PC-9 (cell line): ENCODE data around the gene ANKRD52. TPM values are rescaled to one million over a fixed set of nuclear protein-coding genes. Genes with fewer than 3 reads are reported as not detected.

Experiments
- BruUV-seq: library from RNA; stranded (reverse); fragments of 400-500 nt; replicated peaks from 2 replicates; lab custom pipeline; 2021; lab: Mats Ljungman, UMichigan
- CTCF ChIA-PET: fragments of 300-600 bp; sonication (Branson Sonifier 250); formaldehyde crosslinking; loops from one replicate; lab custom pipeline; 2022; ENCODE audit warnings: antibody characterized with exemption; lab: Charles Lee
- POLR2A ChIA-PET: fragments of 300-600 bp; sonication (Branson Sonifier 250); formaldehyde crosslinking; loops from one replicate; lab custom pipeline; 2022; ENCODE audit warnings: antibody characterized with exemption; ENCODE audit not compliant: unreplicated experiment; lab: Charles Lee
- DNase-seq, 2 experiments: peaks; one replicate each; pipeline versions ENCODE4 v3.0.0 to v3.0.0-alpha.2; 2015 to 2022; ENCODE audit warnings: mixed read lengths in 1 of 2
- H2AFZ ChIP-seq: fragments of 200-600 bp; sonication (generic); 2 replicates; pipeline ENCODE4 v1.8.1; 2017; ENCODE audit warnings: antibody characterized with exemption
- H3F3A ChIP-seq: fragments of 200-600 bp; sonication (generic); 2 replicates; pipeline ENCODE4 v1.8.1; 2017; ENCODE audit warnings: antibody characterized with exemption, mild to moderate bottlenecking, low read depth; ENCODE audit not compliant: insufficient read depth
- H3K27ac ChIP-seq: fragments of 200-600 bp; sonication (generic); 2 replicates; pipeline ENCODE4 v1.6.1; 2016; ENCODE audit warnings: mixed run types
- H3K27me3 ChIP-seq: fragments of 200-600 bp; sonication (generic); 2 replicates; pipeline ENCODE4 v1.6.1; 2016; ENCODE audit warnings: low read depth, mixed run types; ENCODE audit not compliant: insufficient read depth
- H3K36me3 ChIP-seq: fragments of 200-600 bp; sonication (generic); 2 replicates; pipeline ENCODE4 v1.6.1; 2016; ENCODE audit warnings: low read depth, mixed run types
- H3K4me1 ChIP-seq: fragments of 200-600 bp; sonication (generic); replicated peaks from 2 replicates; pipeline ENCODE4 v1.6.1; 2016; ENCODE audit warnings: mixed run types; ENCODE audit not compliant: insufficient read depth
- H3K4me2 ChIP-seq: fragments of 200-600 bp; sonication (generic); 2 replicates; pipeline ENCODE4 v1.6.1; 2017; ENCODE audit warnings: mixed run types
- H3K4me3 ChIP-seq: fragments of 200-600 bp; sonication (generic); 2 replicates; pipeline ENCODE4 v1.6.1; 2016; ENCODE audit warnings: mixed run types
- H3K79me2 ChIP-seq: fragments of 200-600 bp; sonication (generic); 2 replicates; pipeline ENCODE4 v1.6.1; 2017; ENCODE audit warnings: low read depth, mixed run types
- H3K9me2 ChIP-seq: fragments of 200-600 bp; sonication (generic); 2 replicates; pipeline ENCODE4 v1.8.1; 2017; ENCODE audit warnings: mild to moderate bottlenecking; ENCODE audit not compliant: insufficient read depth
- H3K9me3 ChIP-seq: fragments of 200-600 bp; sonication (generic); 2 replicates; pipeline ENCODE4 v1.8.1; 2016; ENCODE audit warnings: low read depth; ENCODE audit not compliant: insufficient read depth
- H4K20me1 ChIP-seq: fragments of 200-600 bp; sonication (generic); 2 replicates; pipeline ENCODE4 v1.8.1; 2017; ENCODE audit not compliant: insufficient read depth
- CTCF ChIP-seq: fragments of 200-600 bp; sonication (generic); conservative IDR thresholded peaks from 2 replicates; pipeline ENCODE4 v1.6.1; 2017; ENCODE audit warnings: mixed run types, antibody characterized with exemption, mild to moderate bottlenecking, moderate library complexity
- EZH2 ChIP-seq: fragments of 200-600 bp; sonication (generic); IDR thresholded peaks from 2 replicates; pipeline ENCODE4 v1.8.0; 2017; ENCODE audit warnings: antibody characterized with exemption, low read depth
- intact Hi-C: fragments of 100-400 bp; cut with micrococcal nuclease; formaldehyde crosslinking; loops from one replicate; pipeline ENCODE4 v1.10.0; 2022; ENCODE audit not compliant: unreplicated experiment
- total RNA-seq: library from RNA; stranded (reverse); gene quantifications from 2 replicates; pipeline ENCODE4 v1.2.3, GENCODE V29; 2021

The ANKRD52 gene
- total RNA-seq, 1 experiment from 2014 or later: 59.4 TPM

- ChIA-PET CTCF (no interaction called here), POLR2A (interaction anchor here (0.7 kb wide), 1 partner anchor 213 kb away, joined by 4 read pairs; the partner anchor contains the start of gene TIMELESS)
- Histone ChIP-seq H3K9me2 (no peaks in the 10 kb centered on the region), H3K4me2 (no peak overlapping the region), H3K36me3 (0 out of 2 replicates have a peak, but pooled peaks cover 3% of the 10 kb centered on the region), H3K9me3 (no peaks in the 10 kb centered on the region), H3F3A (peaks cover 8% of the 10 kb centered on the region; the same call in 1 of the 2 replicates), H3K27ac (no peak overlapping the region), H3K4me1 (no peaks in the 10 kb centered on the region), H3K79me2 (no peaks in the 10 kb centered on the region), H4K20me1 (no peaks in the 10 kb centered on the region), H2AFZ (no peak overlapping the region), H3K27me3 (no peaks in the 10 kb centered on the region), H3K4me3 (no peak overlapping the region)
- BruUV-seq: no TSS peak
- intact Hi-C loops: no loop called here
- TF ChIP-seq EZH2 (no peak), CTCF (no peak)
- DNase-seq: no peak
Measured at GRCh38 chr12:56236091-56236490, 22.1 kb downstream of the ANKRD52 start.

- H3K27me3 ChIP-seq: no peaks in the 10 kb centered on the region
- no peaks in the 10 kb centered on the region for H3K36me3 ChIP-seq
- no peak overlapping the region for H3K4me3 ChIP-seq
- no TSS peak for BruUV-seq
- H3K4me1 ChIP-seq: no peaks in the 10 kb centered on the region
- no peak for TF ChIP-seq CTCF
- TF ChIP-seq EZH2: no peak
- H4K20me1 ChIP-seq: no peaks in the 10 kb centered on the region
- ChIA-PET POLR2A (interaction anchor here (0.5 kb wide), 1 partner anchor 261 kb away, joined by 6 read pairs; the partner anchor contains the start of gene RAB5B), CTCF (no interaction called here)
- peaks cover 8% of the 10 kb centered on the region; the same call in 1 of the 2 replicates for H3F3A ChIP-seq
- no peaks in the 10 kb centered on the region for H3K79me2 ChIP-seq
- no peaks in the 10 kb centered on the region for H3K9me3 ChIP-seq
- H2AFZ ChIP-seq: no peak overlapping the region
- no peak overlapping the region for H3K4me2 ChIP-seq
- intact Hi-C loops: no loop called here
- H3K27ac ChIP-seq: no peak overlapping the region
- DNase-seq: no peak
- no peaks in the 10 kb centered on the region for H3K9me2 ChIP-seq
Measured at GRCh38 chr12:56234746-56235436, 23.3 kb downstream of the ANKRD52 start.

GRCh38 chr12:56231184-56231582, 27.0 kb downstream of the ANKRD52 start:
- Histone ChIP-seq H3K9me3 (no peaks in the 10 kb centered on the region), H3K79me2 (no peaks in the 10 kb centered on the region), H3K4me3 (no peak overlapping the region), H3K4me1 (no peaks in the 10 kb centered on the region), H3K4me2 (no peak overlapping the region), H3K27ac (no peak overlapping the region), H3K9me2 (no peaks in the 10 kb centered on the region), H3F3A (peaks cover 11% of the 10 kb centered on the region; the same call in 1 of the 2 replicates), H3K27me3 (no peaks in the 10 kb centered on the region), H4K20me1 (no peaks in the 10 kb centered on the region), H2AFZ (no peak overlapping the region), H3K36me3 (no peaks in the 10 kb centered on the region)
- CTCF ChIA-PET: no interaction called here
- no peak for DNase-seq
- BruUV-seq: no TSS peak
- TF ChIP-seq CTCF (no peak), EZH2 (no peak)
- intact Hi-C loops: no loop called here
- POLR2A ChIA-PET: interaction anchor here (0.6 kb wide), 1 partner anchor 193 kb away, joined by 3 read pairs; no protein-coding TSS in a partner anchor
